ENCODE results near the gene SVIP. TPM values are rescaled to one million over a fixed set of nuclear protein-coding genes. Genes with fewer than 3 reads are reported as not detected.

SVIP gene
- total and polyA plus RNA-seq, 2 experiments from 2014 or later = 13.2 to 14.9 TPM

GRCh38 chr11:22859756-22860155 lies 30.2 kb upstream of the SVIP start:
- Histone ChIP-seq H3K27ac (no peak overlapping the region), H4K20me1 (ENCODE audit: insufficient read depth, poor library complexity, severe bottlenecking) (no peaks in the 10 kb centered on the region), H3K4me3 (no peak overlapping the region), H2AFZ (no peak overlapping the region), H3K27me3 (no peaks in the 10 kb centered on the region), H3K9me3 (ENCODE audit: low read depth) (no peaks in the 10 kb centered on the region), H3K4me2 (no peak overlapping the region), H3K79me2 (no peaks in the 10 kb centered on the region), H3K36me3 (replicated peaks; ENCODE audit: insufficient read depth, low read depth) (no peaks in the 10 kb centered on the region), H3K9me2 (replicated peaks; ENCODE audit: insufficient read depth) (no peaks in the 10 kb centered on the region), H3K4me1 (ENCODE audit: insufficient read depth) (no peaks in the 10 kb centered on the region)
- no peak for DNase-seq (ENCODE audit: low spot score)
- TF ChIP-seq EZH2phosphoT487 (IDR thresholded peaks at IDR 0.05; ENCODE audit: low read depth, severe bottlenecking, unreplicated experiment) = no peak
- no peak for TF ChIP-seq EZH2 (IDR thresholded peaks at IDR 0.05; ENCODE audit: borderline replicate concordance)
- no peak for TF ChIP-seq CTCF (IDR thresholded peaks at IDR 0.05; ENCODE audit: poor library complexity)
- WGBS (ENCODE audit: low lambda C conversion rate, missing lambda C conversion rate) = 89% methylated on average over 6 of the region's 6 CpGs

- H3K4me1 ChIP-seq (ENCODE audit: insufficient read depth) = no peaks in the 10 kb centered on the region
- H3K4me2 ChIP-seq = no peak overlapping the region
Measured at GRCh38 chr11:22851477-22851876, 21.9 kb upstream of the SVIP start.

GRCh38 chr11:22846726-22847125 lies 17.1 kb upstream of the SVIP start:
- Histone ChIP-seq H3K4me2 (no peak overlapping the region), H4K20me1 (ENCODE audit: insufficient read depth, poor library complexity, severe bottlenecking) (no peaks in the 10 kb centered on the region), H3K79me2 (no peaks in the 10 kb centered on the region), H3K27me3 (no peaks in the 10 kb centered on the region), H2AFZ (no peak overlapping the region), H3K4me3 (no peak overlapping the region), H3K9me3 (ENCODE audit: low read depth) (no peaks in the 10 kb centered on the region), H3K4me1 (ENCODE audit: insufficient read depth) (no peaks in the 10 kb centered on the region), H3K27ac (no peak overlapping the region), H3K36me3 (replicated peaks; ENCODE audit: insufficient read depth, low read depth) (no peaks in the 10 kb centered on the region), H3K9me2 (replicated peaks; ENCODE audit: insufficient read depth) (no peaks in the 10 kb centered on the region)
- no peak for DNase-seq (ENCODE audit: low spot score)
- TF ChIP-seq EZH2phosphoT487 (IDR thresholded peaks at IDR 0.05; ENCODE audit: low read depth, severe bottlenecking, unreplicated experiment) (no peak), CTCF (IDR thresholded peaks at IDR 0.05; ENCODE audit: poor library complexity) (no peak), EZH2 (IDR thresholded peaks at IDR 0.05; ENCODE audit: borderline replicate concordance) (no peak)
- WGBS (ENCODE audit: low lambda C conversion rate, missing lambda C conversion rate) = 89% methylated on average over 1 of the region's 1 CpG

More at GRCh38 chr11:22851477-22851876, 21.9 kb upstream of the SVIP start:
- H3K4me3 ChIP-seq = no peak overlapping the region
- no peaks in the 10 kb centered on the region for H3K27me3 ChIP-seq
- no peak overlapping the region for H3K27ac ChIP-seq
- no peak for TF ChIP-seq CTCF (IDR thresholded peaks at IDR 0.05; ENCODE audit: poor library complexity)
- no peak for TF ChIP-seq EZH2phosphoT487 (IDR thresholded peaks at IDR 0.05; ENCODE audit: low read depth, severe bottlenecking, unreplicated experiment)
- TF ChIP-seq EZH2 (IDR thresholded peaks at IDR 0.05; ENCODE audit: borderline replicate concordance) = no peak
- no peak for DNase-seq (ENCODE audit: low spot score)
- H3K36me3 ChIP-seq (replicated peaks; ENCODE audit: insufficient read depth, low read depth) = no peaks in the 10 kb centered on the region
- H3K9me3 ChIP-seq (ENCODE audit: low read depth) = no peaks in the 10 kb centered on the region
- no peaks in the 10 kb centered on the region for H4K20me1 ChIP-seq (ENCODE audit: insufficient read depth, poor library complexity, severe bottlenecking)
- no peaks in the 10 kb centered on the region for H3K79me2 ChIP-seq
- no peaks in the 10 kb centered on the region for H3K9me2 ChIP-seq (replicated peaks; ENCODE audit: insufficient read depth)
- no peak overlapping the region for H2AFZ ChIP-seq
